HepG2 (cell line): ENCODE results near the gene CNP. TPM values are rescaled to one million over a fixed set of nuclear protein-coding genes. Genes with fewer than 3 reads are reported as not detected.

Source experiments
- ATF5 ChIP-seq: sonication (generic); formaldehyde crosslinking; IDR thresholded peaks from 2 replicates; pipeline ENCODE4 v1.4.0; 2020; ENCODE audit warnings: mild to moderate bottlenecking, low read depth, missing genetic modification reagents
- BRCA1 ChIP-seq: sonication (generic); formaldehyde crosslinking; IDR thresholded peaks from 2 replicates; pipeline ENCODE4 v1.4.0; 2020; ENCODE audit warnings: missing genetic modification reagents
- ERF ChIP-seq: IDR thresholded peaks from 2 replicates; pipeline ENCODE4 v1.6.1; 2018; ENCODE audit warnings: missing biosample characterization, missing genetic modification reagents
- ETV5 ChIP-seq: IDR thresholded peaks from 2 replicates; pipeline ENCODE4 v1.6.1; 2018; ENCODE audit warnings: missing biosample characterization, missing genetic modification reagents, inconsistent platforms, borderline replicate concordance
- FLYWCH1 ChIP-seq: sonication (generic); formaldehyde crosslinking; IDR thresholded peaks from 2 replicates; pipeline ENCODE4 v1.8.1; 2023; ENCODE audit warnings: mild to moderate bottlenecking, missing genetic modification reagents
- MED1 ChIP-seq: sonication (generic); formaldehyde crosslinking; IDR thresholded peaks from 2 replicates; pipeline ENCODE4 v1.4.0; 2020; ENCODE audit warnings: missing genetic modification reagents
- PAWR ChIP-seq: sonication (generic); formaldehyde crosslinking; IDR thresholded peaks from 2 replicates; pipeline ENCODE4 v1.4.0; 2020; ENCODE audit warnings: missing genetic modification reagents, mild to moderate bottlenecking, borderline replicate concordance
- ZBTB1 ChIP-seq: sonication (generic); formaldehyde crosslinking; IDR thresholded peaks from 2 replicates; pipeline ENCODE4 v1.4.0; 2020; ENCODE audit warnings: missing genetic modification reagents, borderline replicate concordance
- ZFY ChIP-seq: sonication (generic); formaldehyde crosslinking; IDR thresholded peaks from 2 replicates; pipeline ENCODE4 v1.4.0; 2020; ENCODE audit warnings: missing genetic modification reagents
- ZHX1 ChIP-seq: sonication (generic); formaldehyde crosslinking; IDR thresholded peaks from 2 replicates; pipeline ENCODE4 v1.8.1; 2022; ENCODE audit warnings: low read depth, mild to moderate bottlenecking, missing genetic modification reagents
- ZMYM4 ChIP-seq: sonication (generic); formaldehyde crosslinking; IDR thresholded peaks from 2 replicates; pipeline ENCODE4 v1.8.1; 2023; ENCODE audit warnings: mild to moderate bottlenecking, missing genetic modification reagents
- ZNF567 ChIP-seq: sonication (generic); formaldehyde crosslinking; IDR thresholded peaks from 2 replicates; pipeline ENCODE4 v1.8.1; 2023; ENCODE audit warnings: mild to moderate bottlenecking, missing genetic modification reagents, borderline replicate concordance
- ZSCAN25 ChIP-seq: sonication (generic); formaldehyde crosslinking; IDR thresholded peaks from 2 replicates; pipeline ENCODE4 v1.8.0; 2022; ENCODE audit warnings: mild to moderate bottlenecking, missing genetic modification reagents
- polyA plus RNA-seq, 8 experiments: library from polyadenylated mRNA; depleted of rRNA in 3 of 8; stranded (reverse) in 7 of 8; unstranded in 1 of 8; fragments of >200 nt; fragmentation: Illumina TruSeq in 4 of 8; extraction: Trizol in 4 of 8; gene quantifications; 2 replicates each; pipeline versions ENCODE4 v1.2.1 to v1.2.3, GENCODE V29; 2011 to 2016; ENCODE audit warnings: low read depth in 4 of 8, missing spikeins in 1 of 8, mixed read lengths in 1 of 8; ENCODE audit not compliant: insufficient read depth in 1 of 8
- total RNA-seq, 5 experiments: library from RNA; depleted of rRNA; stranded (reverse); fragments of >200 nt; fragmentation: Illumina TruSeq; extraction: Trizol; gene quantifications; 2 replicates each; pipeline ENCODE4 v1.2.3, GENCODE V29; 2016; ENCODE audit warnings: low read depth in 1 of 5
- TF ChIP-seq, protein P1 (sequence below): IDR thresholded peaks from 2 replicates; pipeline ENCODE4 v1.6.1; 2012; ENCODE audit warnings: inconsistent platforms
- TF ChIP-seq, protein P2 (sequence below): sonication (generic); formaldehyde crosslinking; IDR thresholded peaks from 2 replicates; pipeline ENCODE4 v1.4.0; 2020; ENCODE audit warnings: missing genetic modification reagents
- TF ChIP-seq, protein P3 (sequence below): IDR thresholded peaks from 2 replicates; pipeline ENCODE4 v1.6.1; 2018; ENCODE audit warnings: missing genetic modification reagents
- TF ChIP-seq, protein P4 (sequence below): IDR thresholded peaks from 2 replicates; pipeline ENCODE4 v1.6.1; 2012; ENCODE audit warnings: low read length, improper control_type of control experiment

The CNP gene
- total and polyA plus RNA-seq, 2 of the 13 experiments (the other 11 are each of a cell fraction or from before 2014, with no cell fraction given) = 97.2 to 161 TPM

DNA sequence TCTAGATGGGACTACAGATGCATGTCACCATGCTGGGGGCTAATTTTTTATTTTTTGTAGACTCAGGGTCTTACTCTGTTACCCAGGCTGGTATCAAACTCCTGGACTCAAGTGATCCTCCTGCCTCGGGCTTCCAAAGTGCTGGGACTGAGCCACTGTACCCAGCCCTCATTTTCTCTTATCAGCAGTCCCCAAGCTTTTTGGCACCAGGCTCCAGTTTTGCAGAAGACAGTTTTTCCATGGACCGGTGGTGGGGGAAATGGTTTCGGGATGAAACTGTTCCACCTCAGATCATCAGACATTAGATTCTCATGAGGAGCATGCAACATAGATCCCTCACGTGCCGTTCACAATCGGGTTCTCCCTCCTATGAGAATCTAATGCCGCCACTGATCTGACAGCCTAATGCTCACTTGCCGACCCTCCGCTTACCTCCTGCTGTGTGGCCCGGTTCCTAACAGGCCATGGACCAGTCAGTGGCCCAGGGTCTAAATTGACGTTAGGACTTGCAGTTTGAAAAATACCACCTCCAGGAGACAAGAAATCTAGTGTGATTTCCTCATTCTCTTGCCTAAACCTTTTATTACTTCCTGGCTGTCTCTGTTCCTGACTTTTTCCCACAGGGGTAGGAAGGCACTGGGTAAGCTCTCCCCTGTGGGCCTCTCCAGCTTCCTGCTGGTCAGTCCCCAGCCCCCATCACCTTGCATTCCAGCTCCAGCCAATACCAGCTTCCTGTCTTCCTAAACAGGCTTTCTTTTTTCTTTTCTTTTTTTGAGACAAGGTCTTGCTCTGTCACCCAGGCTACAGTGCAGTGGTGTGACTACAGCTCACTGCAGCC is 9.3 kb upstream of the CNP start (continued):
- TF ChIP-seq ETV5 (CRISPR knock-in tag) (peak; percentile 95), ATF5 (CRISPR knock-in tag) (no peak), PAWR (CRISPR knock-in tag) (no peak), ZMYM4 (no peak; the same call in 1 of the 2 replicates), ZBTB1 (CRISPR knock-in tag) (no peak), ZNF567 (CRISPR knock-in tag) (no peak), ERF (CRISPR knock-in tag) (peak; percentile 63; the same call in 1 of the 2 replicates), ZHX1 (CRISPR knock-in tag) (no peak), ZFY (CRISPR knock-in tag) (peak; percentile 44; the same call in 1 of the 2 replicates), ZSCAN25 (CRISPR knock-in tag) (peak; percentile 3; the same call in 1 of the 2 replicates), BRCA1 (no peak), FLYWCH1 (CRISPR knock-in tag) (no peak), MED1 (0 out of 2 replicates have a peak, but pooled peaks have one; percentile 46)
- TF ChIP-seq, protein P1, sequence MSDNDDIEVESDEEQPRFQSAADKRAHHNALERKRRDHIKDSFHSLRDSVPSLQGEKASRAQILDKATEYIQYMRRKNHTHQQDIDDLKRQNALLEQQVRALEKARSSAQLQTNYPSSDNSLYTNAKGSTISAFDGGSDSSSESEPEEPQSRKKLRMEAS = no peak; the same call in 1 of the 2 replicates
- TF ChIP-seq, protein P2, sequence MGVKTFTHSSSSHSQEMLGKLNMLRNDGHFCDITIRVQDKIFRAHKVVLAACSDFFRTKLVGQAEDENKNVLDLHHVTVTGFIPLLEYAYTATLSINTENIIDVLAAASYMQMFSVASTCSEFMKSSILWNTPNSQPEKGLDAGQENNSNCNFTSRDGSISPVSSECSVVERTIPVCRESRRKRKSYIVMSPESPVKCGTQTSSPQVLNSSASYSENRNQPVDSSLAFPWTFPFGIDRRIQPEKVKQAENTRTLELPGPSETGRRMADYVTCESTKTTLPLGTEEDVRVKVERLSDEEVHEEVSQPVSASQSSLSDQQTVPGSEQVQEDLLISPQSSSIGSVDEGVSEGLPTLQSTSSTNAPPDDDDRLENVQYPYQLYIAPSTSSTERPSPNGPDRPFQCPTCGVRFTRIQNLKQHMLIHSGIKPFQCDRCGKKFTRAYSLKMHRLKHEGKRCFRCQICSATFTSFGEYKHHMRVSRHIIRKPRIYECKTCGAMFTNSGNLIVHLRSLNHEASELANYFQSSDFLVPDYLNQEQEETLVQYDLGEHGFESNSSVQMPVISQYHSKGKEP (CRISPR knock-in tag) = no peak
- TF ChIP-seq, protein P3, sequence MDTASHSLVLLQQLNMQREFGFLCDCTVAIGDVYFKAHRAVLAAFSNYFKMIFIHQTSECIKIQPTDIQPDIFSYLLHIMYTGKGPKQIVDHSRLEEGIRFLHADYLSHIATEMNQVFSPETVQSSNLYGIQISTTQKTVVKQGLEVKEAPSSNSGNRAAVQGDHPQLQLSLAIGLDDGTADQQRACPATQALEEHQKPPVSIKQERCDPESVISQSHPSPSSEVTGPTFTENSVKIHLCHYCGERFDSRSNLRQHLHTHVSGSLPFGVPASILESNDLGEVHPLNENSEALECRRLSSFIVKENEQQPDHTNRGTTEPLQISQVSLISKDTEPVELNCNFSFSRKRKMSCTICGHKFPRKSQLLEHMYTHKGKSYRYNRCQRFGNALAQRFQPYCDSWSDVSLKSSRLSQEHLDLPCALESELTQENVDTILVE (CRISPR knock-in tag) = peak; percentile 33; the same call in 1 of the 2 replicates
- TF ChIP-seq, protein P4, sequence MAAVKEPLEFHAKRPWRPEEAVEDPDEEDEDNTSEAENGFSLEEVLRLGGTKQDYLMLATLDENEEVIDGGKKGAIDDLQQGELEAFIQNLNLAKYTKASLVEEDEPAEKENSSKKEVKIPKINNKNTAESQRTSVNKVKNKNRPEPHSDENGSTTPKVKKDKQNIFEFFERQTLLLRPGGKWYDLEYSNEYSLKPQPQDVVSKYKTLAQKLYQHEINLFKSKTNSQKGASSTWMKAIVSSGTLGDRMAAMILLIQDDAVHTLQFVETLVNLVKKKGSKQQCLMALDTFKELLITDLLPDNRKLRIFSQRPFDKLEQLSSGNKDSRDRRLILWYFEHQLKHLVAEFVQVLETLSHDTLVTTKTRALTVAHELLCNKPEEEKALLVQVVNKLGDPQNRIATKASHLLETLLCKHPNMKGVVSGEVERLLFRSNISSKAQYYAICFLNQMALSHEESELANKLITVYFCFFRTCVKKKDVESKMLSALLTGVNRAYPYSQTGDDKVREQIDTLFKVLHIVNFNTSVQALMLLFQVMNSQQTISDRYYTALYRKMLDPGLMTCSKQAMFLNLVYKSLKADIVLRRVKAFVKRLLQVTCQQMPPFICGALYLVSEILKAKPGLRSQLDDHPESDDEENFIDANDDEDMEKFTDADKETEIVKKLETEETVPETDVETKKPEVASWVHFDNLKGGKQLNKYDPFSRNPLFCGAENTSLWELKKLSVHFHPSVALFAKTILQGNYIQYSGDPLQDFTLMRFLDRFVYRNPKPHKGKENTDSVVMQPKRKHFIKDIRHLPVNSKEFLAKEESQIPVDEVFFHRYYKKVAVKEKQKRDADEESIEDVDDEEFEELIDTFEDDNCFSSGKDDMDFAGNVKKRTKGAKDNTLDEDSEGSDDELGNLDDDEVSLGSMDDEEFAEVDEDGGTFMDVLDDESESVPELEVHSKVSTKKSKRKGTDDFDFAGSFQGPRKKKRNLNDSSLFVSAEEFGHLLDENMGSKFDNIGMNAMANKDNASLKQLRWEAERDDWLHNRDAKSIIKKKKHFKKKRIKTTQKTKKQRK = no peak
